Endodermal cell (in vitro differentiated cells): ENCODE measurements around the gene TMTC1. TPM values are rescaled to one million over a fixed set of nuclear protein-coding genes. Genes with fewer than 3 reads are reported as not detected.
A peak's percentile ranks its signal among the peaks of the same experiment; 100 is the strongest.

Experiments used
- DNase-seq: peaks from one replicate; pipeline ENCODE4 v3.0.0-alpha.2; 2017
- H3K27ac ChIP-seq: 2 replicates; pipeline ENCODE4 v1.5.1; 2013; ENCODE audit warnings: mild to moderate bottlenecking, low read depth, low read length, moderate library complexity
- H3K27me3 ChIP-seq: 2 replicates; pipeline ENCODE4 v1.6.1; 2013; ENCODE audit warnings: mild to moderate bottlenecking, low read length, moderate library complexity; ENCODE audit not compliant: insufficient read depth, control insufficient read depth, poor library complexity, severe bottlenecking
- H3K36me3 ChIP-seq: 2 replicates; pipeline ENCODE4 v1.7.0; 2013; ENCODE audit warnings: mild to moderate bottlenecking, low read length, moderate library complexity; ENCODE audit not compliant: control insufficient read depth, insufficient read depth
- H3K4me1 ChIP-seq: one replicate; pipeline ENCODE4 v1.7.0; 2013; ENCODE audit warnings: low read length; ENCODE audit not compliant: control insufficient read depth, insufficient read depth
- H3K4me3 ChIP-seq: 2 replicates; pipeline ENCODE4 v1.5.1; 2013; ENCODE audit warnings: mild to moderate bottlenecking, low read length, moderate library complexity
- H3K9ac ChIP-seq: 2 replicates; pipeline ENCODE4 v1.6.1; 2013; ENCODE audit warnings: mild to moderate bottlenecking, low read length, moderate library complexity; ENCODE audit not compliant: poor library complexity, severe bottlenecking; ENCODE audit errors: extremely low read depth
- H3K9me3 ChIP-seq: 2 replicates; pipeline ENCODE4 v1.6.1; 2013; ENCODE audit warnings: mild to moderate bottlenecking, low read length, moderate library complexity; ENCODE audit not compliant: control insufficient read depth
- H3K27ac Mint-ChIP-seq: 2 replicates; pipeline ENCODE4 v1.8.0; 2020; ENCODE audit warnings: mixed read lengths
- H3K27me3 Mint-ChIP-seq: 2 replicates; pipeline ENCODE4 v1.8.0; 2021; ENCODE audit warnings: mild to moderate bottlenecking, mixed read lengths; ENCODE audit not compliant: insufficient read depth
- H3K36me3 Mint-ChIP-seq: 2 replicates; pipeline ENCODE4 v1.8.0; 2020; ENCODE audit warnings: low read depth, mixed read lengths
- H3K4me1 Mint-ChIP-seq: 2 replicates; pipeline ENCODE4 v1.8.0; 2020; ENCODE audit warnings: mixed read lengths
- H3K4me3 Mint-ChIP-seq: 2 replicates; pipeline ENCODE4 v1.8.0; 2020; ENCODE audit warnings: mild to moderate bottlenecking, moderate library complexity, mixed read lengths
- H3K9me3 Mint-ChIP-seq: 2 replicates; pipeline ENCODE4 v1.8.0; 2020; ENCODE audit warnings: mild to moderate bottlenecking, mixed read lengths
- CTCF ChIP-seq: fragments of 200-600 bp; sonication (generic); conservative IDR thresholded peaks from 2 replicates; pipeline ENCODE4 v1.5.0; 2021; ENCODE audit warnings: antibody characterized with exemption, mild to moderate bottlenecking
- WGBS, 2 experiments: methylation state at CpG; one replicate each; pipeline versions ENCODE4 v1.1.5 to v1.1.7; 2013; ENCODE audit warnings: missing lambda C conversion rate in 2 of 2, mixed read lengths in 1 of 2; ENCODE audit not compliant: insufficient coverage in 1 of 2, insufficient read length in 1 of 2; 5-methylcytosine and 5-hydroxymethylcytosine counted together
- total RNA-seq, 2 donors: library from RNA; stranded (reverse); fragmentation: NEBNext Ultra II Directional in 1 of 2; extraction: Animal tissue kit (Norgen Biotek cat#: 25700) in 1 of 2; gene quantifications; 2 replicates in 1 of 2; 3 replicates in 1 of 2; pipeline ENCODE4 v1.2.1, GENCODE V29; 2021

TMTC1 gene
- total RNA-seq, 2 donors from 2014 or later = 31.6 to 71.0 TPM

- no peak overlapping the region for H3K4me3 ChIP-seq
- H3K27me3 Mint-ChIP-seq = no peaks in the 10 kb centered on the region
- H3K4me1 ChIP-seq = no peaks in the 10 kb centered on the region
- no peaks in the 10 kb centered on the region for H3K27me3 ChIP-seq
- peak; percentile 63 for DNase-seq
- H3K9ac ChIP-seq = no peak overlapping the region
- no peak overlapping the region for H3K27ac ChIP-seq
- H3K4me1 Mint-ChIP-seq = peaks cover 5% of the 10 kb centered on the region
- no peak for TF ChIP-seq CTCF
- H3K4me3 Mint-ChIP-seq = no peak overlapping the region
- peaks cover 33% of the 10 kb centered on the region for H3K36me3 ChIP-seq
- H3K36me3 Mint-ChIP-seq = peaks cover 71% of the 10 kb centered on the region
- H3K9me3 Mint-ChIP-seq = peaks cover 3% of the 10 kb centered on the region
- no peak overlapping the region for H3K27ac Mint-ChIP-seq
- WGBS, 2 experiments = 84 to 93% methylated on average over 2 to 3 of the region's 3 CpGs
- H3K9me3 ChIP-seq = no peaks in the 10 kb centered on the region
Observed at GRCh38 chr12:29743801-29744200, 39.9 kb downstream of the TMTC1 start.

GRCh38 chr12:29743077-29743476 lies 40.7 kb downstream of the TMTC1 start:
- H3K4me1 ChIP-seq = no peaks in the 10 kb centered on the region
- Mint-ChIP-seq H3K27me3 (no peaks in the 10 kb centered on the region), H3K27ac (no peak overlapping the region), H3K36me3 (peaks cover 70% of the 10 kb centered on the region), H3K4me1 (peaks cover 5% of the 10 kb centered on the region), H3K9me3 (peaks cover 3% of the 10 kb centered on the region), H3K4me3 (no peak overlapping the region)
- H3K9ac ChIP-seq = no peak overlapping the region
- TF ChIP-seq CTCF = no peak
- H3K9me3 ChIP-seq = no peaks in the 10 kb centered on the region
- no peak for DNase-seq
- no peaks in the 10 kb centered on the region for H3K27me3 ChIP-seq
- peaks cover 29% of the 10 kb centered on the region for H3K36me3 ChIP-seq
- WGBS, 2 experiments = 94 to 100% methylated on average over 4 of the region's 4 CpGs
- no peak overlapping the region for H3K27ac ChIP-seq
- H3K4me3 ChIP-seq = no peak overlapping the region

GRCh38 chr12:29742646-29743045 lies 41.1 kb downstream of the TMTC1 start:
- peaks cover 68% of the 10 kb centered on the region for H3K36me3 Mint-ChIP-seq
- no peak overlapping the region for H3K27ac ChIP-seq
- no peak for DNase-seq
- peaks cover 28% of the 10 kb centered on the region for H3K36me3 ChIP-seq
- peaks cover 6% of the 10 kb centered on the region for H3K4me1 Mint-ChIP-seq
- 80% methylated on average over 1 of the region's 1 CpG; no CpG with 5 or more reads in 1 of the 2 experiments for whole genome bisulfite sequencing, 2 experiments
- H3K27me3 ChIP-seq = no peaks in the 10 kb centered on the region
- H3K9me3 Mint-ChIP-seq = peaks cover 3% of the 10 kb centered on the region
- H3K27me3 Mint-ChIP-seq = no peaks in the 10 kb centered on the region
- H3K9me3 ChIP-seq = no peaks in the 10 kb centered on the region
- no peak overlapping the region for H3K27ac Mint-ChIP-seq
- H3K4me3 Mint-ChIP-seq = no peak overlapping the region
- no peak overlapping the region for H3K9ac ChIP-seq
- H3K4me3 ChIP-seq = no peak overlapping the region
- H3K4me1 ChIP-seq = no peaks in the 10 kb centered on the region
- TF ChIP-seq CTCF = no peak
